GM12878 (cell line): ENCODE measurements around the gene SHCBP1L. TPM values are rescaled to one million over a fixed set of nuclear protein-coding genes. Genes with fewer than 3 reads are reported as not detected.

ENCODE experiments used
- ATAC-seq: fragments of 200-7000 bp; cut with Tn5 transposase; 3 replicates; pipeline ENCODE4 v1.9.1; 2020; ENCODE audit warnings: mild to moderate bottlenecking, moderate library complexity
- BruUV-seq: library from RNA; stranded (reverse); fragments of 400-500 nt; replicated peaks from 2 replicates; lab custom pipeline; 2021; lab: Mats Ljungman, UMichigan
- CTCF ChIA-PET: fragments of 300-600 bp; sonication (Branson Sonifier 250); formaldehyde crosslinking; extraction: SDS; loops from one replicate; lab custom pipeline; 2021; ENCODE audit warnings: inconsistent platforms; lab: Yijun Ruan, JAX
- POLR2A ChIA-PET: fragments of 350-600 bp; formaldehyde crosslinking; extraction: SDS; loops from one replicate; lab custom pipeline; 2021; ENCODE audit warnings: inconsistent platforms; lab: Charles Lee
- RAD21 ChIA-PET: fragments of 300-600 bp; sonication (Branson Sonifier 250); formaldehyde crosslinking; loops from one replicate; lab custom pipeline; 2023; ENCODE audit warnings: antibody characterized with exemption; ENCODE audit not compliant: unreplicated experiment; lab: Charles Lee
- SMC1A ChIA-PET: fragments of 300-600 bp; sonication (Branson Sonifier 250); formaldehyde crosslinking; loops from one replicate; lab custom pipeline; 2023; ENCODE audit not compliant: unreplicated experiment, uncharacterized antibody; lab: Charles Lee
- DNase-seq: peaks from one replicate; pipeline ENCODE4 v3.0.0-alpha.2; 2011; ENCODE audit warnings: low read depth, low spot score
- FAIRE-seq: peaks from 3 replicates; lab custom pipeline; 2011; peaks lifted over from hg19 to GRCh38; lab: Jason Lieb, UNC
- H2AFZ ChIP-seq: 2 replicates; pipeline ENCODE4 v1.6.0; 2011; ENCODE audit warnings: low read depth, low read length, control low read depth; ENCODE audit not compliant: control insufficient read depth
- H3K27ac ChIP-seq: 2 replicates; pipeline ENCODE4 v1.5.1; 2011; ENCODE audit warnings: control low read depth; ENCODE audit not compliant: control insufficient read depth, insufficient read depth
- H3K27me3 ChIP-seq, 2 experiments: replicated peaks in 1 of 2; 2 replicates each; pipeline versions ENCODE4 v1.6.0 to v1.6.1; 2011; ENCODE audit warnings: low read length in 1 of 2; ENCODE audit not compliant: control insufficient read depth in 2 of 2, insufficient read depth in 2 of 2
- H3K36me3 ChIP-seq, 2 experiments: 2 replicates each; pipeline ENCODE4 v1.5.1; 2011; ENCODE audit warnings: low read length in 1 of 2; ENCODE audit not compliant: control insufficient read depth in 2 of 2, insufficient read depth in 2 of 2
- H3K4me1 ChIP-seq: 2 replicates; pipeline ENCODE4 v1.6.1; 2011; ENCODE audit warnings: mild to moderate bottlenecking, low read length, moderate library complexity, mixed read lengths; ENCODE audit not compliant: control insufficient read depth, insufficient read depth
- H3K4me2 ChIP-seq: 2 replicates; pipeline ENCODE4 v1.6.0; 2011; ENCODE audit warnings: control low read depth; ENCODE audit not compliant: control insufficient read depth, insufficient read depth
- H3K4me3 ChIP-seq: fragments of 200-600 bp; sonication (generic); 2 replicates; pipeline ENCODE4 v1.5.1; 2016
- H3K79me2 ChIP-seq: 2 replicates; pipeline ENCODE4 v1.6.0; 2011; ENCODE audit warnings: low read length; ENCODE audit not compliant: control insufficient read depth, insufficient read depth
- H3K9ac ChIP-seq: 2 replicates; pipeline ENCODE4 v1.8.0; 2011; ENCODE audit warnings: low read length, control low read depth, mixed read lengths; ENCODE audit not compliant: control insufficient read depth, insufficient read depth
- H3K9me3 ChIP-seq: replicated peaks from 3 replicates; pipeline ENCODE4 v1.5.1; 2011; ENCODE audit warnings: mild to moderate bottlenecking, low read length; ENCODE audit not compliant: control insufficient read depth, insufficient read depth
- H4K20me1 ChIP-seq: 2 replicates; pipeline ENCODE4 v1.6.0; 2011; ENCODE audit not compliant: control insufficient read depth, insufficient read depth
- CBX5 ChIP-seq: sonication (generic); IDR thresholded peaks from 2 replicates; pipeline ENCODE4 v1.6.1; 2016; ENCODE audit warnings: low read depth, moderate library complexity, mild to moderate bottlenecking, inconsistent platforms
- PAX8 ChIP-seq: fragments of 450-650 bp; IDR thresholded peaks from 2 replicates; pipeline ENCODE4 v1.6.1; 2017; ENCODE audit warnings: mild to moderate bottlenecking, moderate library complexity
- POLR2A ChIP-seq: IDR thresholded peaks from 2 replicates; pipeline ENCODE4 v1.6.1; 2011; ENCODE audit warnings: low read depth, mild to moderate bottlenecking, low read length
- POLR2AphosphoS2 ChIP-seq: IDR thresholded peaks from 2 replicates; pipeline ENCODE4 v1.6.1; 2011; ENCODE audit warnings: low read depth, mild to moderate bottlenecking, low read length, improper control_type of control experiment, moderate library complexity
- RAD51 ChIP-seq: fragments of 450-650 bp; IDR thresholded peaks from 2 replicates; pipeline ENCODE4 v1.6.1; 2016; ENCODE audit warnings: moderate library complexity, mild to moderate bottlenecking, inconsistent platforms
- RCOR1 ChIP-seq: conservative IDR thresholded peaks from 2 replicates; pipeline ENCODE4 v1.6.1; 2012; ENCODE audit warnings: low read depth, low read length, improper control_type of control experiment
- RFX5 ChIP-seq: IDR thresholded peaks from 2 replicates; pipeline ENCODE4 v1.6.1; 2011; ENCODE audit warnings: low read depth, low read length, improper control_type of control experiment
- SMAD1 ChIP-seq: fragments of 450-650 bp; IDR thresholded peaks from 2 replicates; pipeline ENCODE4 v1.6.1; 2018; ENCODE audit warnings: mild to moderate bottlenecking, low read depth; ENCODE audit not compliant: partially characterized antibody
- STAT3 ChIP-seq: IDR thresholded peaks from 2 replicates; pipeline ENCODE4 v1.6.1; 2011; ENCODE audit warnings: low read depth, low read length, improper control_type of control experiment
- WGBS: methylation state at CpG from one replicate; pipeline ENCODE4 v1.1.6; 2016; ENCODE audit warnings: low lambda C conversion rate; ENCODE audit not compliant: insufficient replicate concordance, insufficient coverage; ENCODE audit errors: missing lambda C conversion rate; 5-methylcytosine and 5-hydroxymethylcytosine counted together
- in situ Hi-C: fragments of 300-500 bp; cut with MboI; formaldehyde crosslinking; loops from 9 replicates; pipeline ENCODE4 v1.14.3; 2018; ENCODE audit warnings: mixed read lengths
- intact Hi-C: fragments of 100-400 bp; cut with micrococcal nuclease; formaldehyde crosslinking; loops from one replicate; pipeline ENCODE4 v1.14.2; 2022; ENCODE audit not compliant: unreplicated experiment
- polyA plus RNA-seq, 11 experiments: library from polyadenylated mRNA; depleted of rRNA in 4 of 11; unstranded in 6 of 11; stranded (reverse) in 5 of 11; fragments of >200 nt; fragmentation: Nextera tagmentation in 4 of 11; fragmentation: Illumina TruSeq in 1 of 11; extraction: Ambion mirVana in 4 of 11; extraction: Trizol in 1 of 11; gene quantifications; 1 replicate in 1 of 11; 2 replicates in 10 of 11; pipeline versions ENCODE4 v1.2.1 to v1.2.3, GENCODE V29; 2011 to 2016; ENCODE audit warnings: inconsistent platforms in 2 of 11, missing spikeins in 2 of 11, low read depth in 1 of 11
- total RNA-seq, 4 experiments: library from RNA; depleted of rRNA in 3 of 4; stranded (reverse); fragments of >200 nt in 3 of 4; fragmentation: Illumina TruSeq in 1 of 4; extraction: Trizol in 1 of 4; gene quantifications; 2 replicates each; pipeline versions ENCODE4 v1.2.1 to v1.2.3, GENCODE V29; 2013 to 2021
- TF ChIP-seq, protein P1 (sequence below), 3 experiments: IDR thresholded peaks in 2 of 3; conservative IDR thresholded peaks in 1 of 3; 2 replicates each; pipeline ENCODE4 v1.5.1; 2011; ENCODE audit warnings: low read depth in 3 of 3, low read length in 3 of 3, mild to moderate bottlenecking in 3 of 3, control low read depth in 2 of 3, moderate library complexity in 2 of 3, inconsistent platforms in 1 of 3, mixed read lengths in 1 of 3; ENCODE audit not compliant: control insufficient read depth in 2 of 3, insufficient read depth in 1 of 3; ENCODE audit errors: extremely low read depth in 1 of 3
- TF ChIP-seq, protein P2 (sequence below): fragments of 450-650 bp; IDR thresholded peaks from 2 replicates; pipeline ENCODE4 v1.6.1; 2016; ENCODE audit warnings: mild to moderate bottlenecking, moderate library complexity, borderline replicate concordance
- TF ChIP-seq, protein P3 (sequence below): IDR thresholded peaks from 2 replicates; pipeline ENCODE4 v1.6.1; 2012; ENCODE audit warnings: low read depth, low read length, improper control_type of control experiment
- TF ChIP-seq, protein P4 (sequence below): fragments of 150-350 bp; IDR thresholded peaks from 2 replicates; pipeline ENCODE4 v1.6.1; 2016; ENCODE audit warnings: low read depth, low read length

Gene SHCBP1L
- total and polyA plus RNA-seq, 10 of the 15 experiments (the other 5 are each of a cell fraction or from before 2014, with no cell fraction given) = not detected

DNA sequence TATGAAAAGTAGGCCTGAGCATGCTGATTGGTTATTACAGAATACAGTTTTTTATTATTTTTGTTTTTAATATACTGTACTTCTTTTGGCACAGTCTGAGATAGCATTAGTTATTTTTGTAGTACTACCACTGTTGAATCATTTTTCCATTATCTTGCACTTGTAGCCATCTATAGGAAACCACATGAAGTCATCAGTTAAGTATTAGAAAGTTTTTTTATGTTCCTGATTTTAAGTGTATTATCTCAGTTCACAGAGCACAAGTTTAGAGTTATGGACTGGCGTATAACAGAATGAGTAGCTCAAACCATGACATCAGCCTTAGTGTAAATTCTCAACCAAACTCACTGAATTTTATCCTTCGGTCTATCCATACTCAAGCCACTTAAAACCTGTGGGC is 91.0 kb downstream of the SHCBP1L start:
- no peaks in the 10 kb centered on the region for H3K4me1 ChIP-seq
- 38% methylated on average over 2 of the region's 2 CpGs for WGBS
- H3K36me3 ChIP-seq = peaks cover 5 to 45% of the 10 kb centered on the region in 2 experiments
- in situ Hi-C loops = no loop called here
- no peak overlapping the region for H3K9ac ChIP-seq
- no peak for DNase-seq
- no peaks in the 10 kb centered on the region for H3K27me3 ChIP-seq
- ChIA-PET CTCF (no interaction called here), RAD21 (no interaction called here), SMC1A (interaction anchor here (1.1 kb wide), 1 partner anchor 15 kb away, joined by 3 read pairs; no protein-coding TSS in a partner anchor), POLR2A (interaction anchor here (0.5 to 0.6 kb wide), 2 partner anchors 43 to 444 kb away, joined by 3 to 6 read pairs; no protein-coding TSS in a partner anchor)
- H3K79me2 ChIP-seq = no peaks in the 10 kb centered on the region
- no peak overlapping the region for H3K4me3 ChIP-seq
- H4K20me1 ChIP-seq = no peaks in the 10 kb centered on the region
- no peaks in the 10 kb centered on the region for H3K9me3 ChIP-seq
- BruUV-seq = no TSS peak
- no peak overlapping the region for H3K4me2 ChIP-seq
- ATAC-seq = no peak
- H3K27ac ChIP-seq = no peak overlapping the region
- H2AFZ ChIP-seq = no peak overlapping the region
- no peak for FAIRE-seq
- intact Hi-C loops = loop anchor here (2.0 kb wide), 1 partner anchor 19 kb away; no protein-coding TSS in a partner anchor
- TF ChIP-seq POLR2A = no peak
- TF ChIP-seq SMAD1 = no peak
- TF ChIP-seq, protein P1, sequence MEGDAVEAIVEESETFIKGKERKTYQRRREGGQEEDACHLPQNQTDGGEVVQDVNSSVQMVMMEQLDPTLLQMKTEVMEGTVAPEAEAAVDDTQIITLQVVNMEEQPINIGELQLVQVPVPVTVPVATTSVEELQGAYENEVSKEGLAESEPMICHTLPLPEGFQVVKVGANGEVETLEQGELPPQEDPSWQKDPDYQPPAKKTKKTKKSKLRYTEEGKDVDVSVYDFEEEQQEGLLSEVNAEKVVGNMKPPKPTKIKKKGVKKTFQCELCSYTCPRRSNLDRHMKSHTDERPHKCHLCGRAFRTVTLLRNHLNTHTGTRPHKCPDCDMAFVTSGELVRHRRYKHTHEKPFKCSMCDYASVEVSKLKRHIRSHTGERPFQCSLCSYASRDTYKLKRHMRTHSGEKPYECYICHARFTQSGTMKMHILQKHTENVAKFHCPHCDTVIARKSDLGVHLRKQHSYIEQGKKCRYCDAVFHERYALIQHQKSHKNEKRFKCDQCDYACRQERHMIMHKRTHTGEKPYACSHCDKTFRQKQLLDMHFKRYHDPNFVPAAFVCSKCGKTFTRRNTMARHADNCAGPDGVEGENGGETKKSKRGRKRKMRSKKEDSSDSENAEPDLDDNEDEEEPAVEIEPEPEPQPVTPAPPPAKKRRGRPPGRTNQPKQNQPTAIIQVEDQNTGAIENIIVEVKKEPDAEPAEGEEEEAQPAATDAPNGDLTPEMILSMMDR (IDR thresholded peaks at IDR 0.05 in 2 of 3, conservative IDR thresholded peaks at IDR 0.05 in 1 of 3; ENCODE audit: control insufficient read depth in 2 of 3, extremely low read depth in 1 of 3, insufficient read depth in 1 of 3, low read depth in 3 of 3, low read length in 3 of 3) = no peak
- TF ChIP-seq, protein P2, sequence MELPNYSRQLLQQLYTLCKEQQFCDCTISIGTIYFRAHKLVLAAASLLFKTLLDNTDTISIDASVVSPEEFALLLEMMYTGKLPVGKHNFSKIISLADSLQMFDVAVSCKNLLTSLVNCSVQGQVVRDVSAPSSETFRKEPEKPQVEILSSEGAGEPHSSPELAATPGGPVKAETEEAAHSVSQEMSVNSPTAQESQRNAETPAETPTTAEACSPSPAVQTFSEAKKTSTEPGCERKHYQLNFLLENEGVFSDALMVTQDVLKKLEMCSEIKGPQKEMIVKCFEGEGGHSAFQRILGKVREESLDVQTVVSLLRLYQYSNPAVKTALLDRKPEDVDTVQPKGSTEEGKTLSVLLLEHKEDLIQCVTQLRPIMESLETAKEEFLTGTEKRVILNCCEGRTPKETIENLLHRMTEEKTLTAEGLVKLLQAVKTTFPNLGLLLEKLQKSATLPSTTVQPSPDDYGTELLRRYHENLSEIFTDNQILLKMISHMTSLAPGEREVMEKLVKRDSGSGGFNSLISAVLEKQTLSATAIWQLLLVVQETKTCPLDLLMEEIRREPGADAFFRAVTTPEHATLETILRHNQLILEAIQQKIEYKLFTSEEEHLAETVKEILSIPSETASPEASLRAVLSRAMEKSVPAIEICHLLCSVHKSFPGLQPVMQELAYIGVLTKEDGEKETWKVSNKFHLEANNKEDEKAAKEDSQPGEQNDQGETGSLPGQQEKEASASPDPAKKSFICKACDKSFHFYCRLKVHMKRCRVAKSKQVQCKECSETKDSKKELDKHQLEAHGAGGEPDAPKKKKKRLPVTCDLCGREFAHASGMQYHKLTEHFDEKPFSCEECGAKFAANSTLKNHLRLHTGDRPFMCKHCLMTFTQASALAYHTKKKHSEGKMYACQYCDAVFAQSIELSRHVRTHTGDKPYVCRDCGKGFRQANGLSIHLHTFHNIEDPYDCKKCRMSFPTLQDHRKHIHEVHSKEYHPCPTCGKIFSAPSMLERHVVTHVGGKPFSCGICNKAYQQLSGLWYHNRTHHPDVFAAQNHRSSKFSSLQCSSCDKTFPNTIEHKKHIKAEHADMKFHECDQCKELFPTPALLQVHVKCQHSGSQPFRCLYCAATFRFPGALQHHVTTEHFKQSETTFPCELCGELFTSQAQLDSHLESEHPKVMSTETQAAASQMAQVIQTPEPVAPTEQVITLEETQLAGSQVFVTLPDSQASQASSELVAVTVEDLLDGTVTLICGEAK = no peak
- TF ChIP-seq CBX5 = no peak
- TF ChIP-seq, protein P3, sequence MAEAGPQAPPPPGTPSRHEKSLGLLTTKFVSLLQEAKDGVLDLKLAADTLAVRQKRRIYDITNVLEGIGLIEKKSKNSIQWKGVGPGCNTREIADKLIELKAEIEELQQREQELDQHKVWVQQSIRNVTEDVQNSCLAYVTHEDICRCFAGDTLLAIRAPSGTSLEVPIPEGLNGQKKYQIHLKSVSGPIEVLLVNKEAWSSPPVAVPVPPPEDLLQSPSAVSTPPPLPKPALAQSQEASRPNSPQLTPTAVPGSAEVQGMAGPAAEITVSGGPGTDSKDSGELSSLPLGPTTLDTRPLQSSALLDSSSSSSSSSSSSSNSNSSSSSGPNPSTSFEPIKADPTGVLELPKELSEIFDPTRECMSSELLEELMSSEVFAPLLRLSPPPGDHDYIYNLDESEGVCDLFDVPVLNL = no peak
- TF ChIP-seq RCOR1 = no peak
- TF ChIP-seq POLR2AphosphoS2 = no peak
- TF ChIP-seq, protein P4, sequence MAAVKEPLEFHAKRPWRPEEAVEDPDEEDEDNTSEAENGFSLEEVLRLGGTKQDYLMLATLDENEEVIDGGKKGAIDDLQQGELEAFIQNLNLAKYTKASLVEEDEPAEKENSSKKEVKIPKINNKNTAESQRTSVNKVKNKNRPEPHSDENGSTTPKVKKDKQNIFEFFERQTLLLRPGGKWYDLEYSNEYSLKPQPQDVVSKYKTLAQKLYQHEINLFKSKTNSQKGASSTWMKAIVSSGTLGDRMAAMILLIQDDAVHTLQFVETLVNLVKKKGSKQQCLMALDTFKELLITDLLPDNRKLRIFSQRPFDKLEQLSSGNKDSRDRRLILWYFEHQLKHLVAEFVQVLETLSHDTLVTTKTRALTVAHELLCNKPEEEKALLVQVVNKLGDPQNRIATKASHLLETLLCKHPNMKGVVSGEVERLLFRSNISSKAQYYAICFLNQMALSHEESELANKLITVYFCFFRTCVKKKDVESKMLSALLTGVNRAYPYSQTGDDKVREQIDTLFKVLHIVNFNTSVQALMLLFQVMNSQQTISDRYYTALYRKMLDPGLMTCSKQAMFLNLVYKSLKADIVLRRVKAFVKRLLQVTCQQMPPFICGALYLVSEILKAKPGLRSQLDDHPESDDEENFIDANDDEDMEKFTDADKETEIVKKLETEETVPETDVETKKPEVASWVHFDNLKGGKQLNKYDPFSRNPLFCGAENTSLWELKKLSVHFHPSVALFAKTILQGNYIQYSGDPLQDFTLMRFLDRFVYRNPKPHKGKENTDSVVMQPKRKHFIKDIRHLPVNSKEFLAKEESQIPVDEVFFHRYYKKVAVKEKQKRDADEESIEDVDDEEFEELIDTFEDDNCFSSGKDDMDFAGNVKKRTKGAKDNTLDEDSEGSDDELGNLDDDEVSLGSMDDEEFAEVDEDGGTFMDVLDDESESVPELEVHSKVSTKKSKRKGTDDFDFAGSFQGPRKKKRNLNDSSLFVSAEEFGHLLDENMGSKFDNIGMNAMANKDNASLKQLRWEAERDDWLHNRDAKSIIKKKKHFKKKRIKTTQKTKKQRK = no peak
- TF ChIP-seq STAT3 = no peak
- TF ChIP-seq RAD51 = no peak
- no peak for TF ChIP-seq RFX5
- no peak for TF ChIP-seq PAX8
